GM19328 (cell line): Measurements from ENCODE around the gene OPRD1.

ENCODE experiments used
- ATAC-seq: cut with Tn5 transposase; IDR thresholded peaks from one replicate; pipeline ENCODE4 v1.9.1; 2021; ENCODE audit warnings: mild to moderate bottlenecking, moderate library complexity; ENCODE audit not compliant: unreplicated experiment

The OPRD1 gene

GRCh38 chr1:28882009-28882628 is 70.1 kb downstream of the OPRD1 start:
- no peak for ATAC-seq

GRCh38 chr1:28883242-28883616 is 71.3 kb downstream of the OPRD1 start:
- no peak for ATAC-seq

- ATAC-seq = no peak
Observed at GRCh38 chr1:28885472-28885877, 73.5 kb downstream of the OPRD1 start.

GRCh38 chr1:28885977-28886730 is 74.2 kb downstream of the OPRD1 start:
- ATAC-seq = no peak

GRCh38 chr1:28886731-28887418 is 74.9 kb downstream of the OPRD1 start:
- ATAC-seq = peak; percentile 80

- ATAC-seq = no peak
Observed at GRCh38 chr1:28887419-28887834, 75.5 kb downstream of the OPRD1 start.

- no peak for ATAC-seq
Observed at GRCh38 chr1:28887835-28888682, 76.1 kb downstream of the OPRD1 start.

- no peak for ATAC-seq
Observed at GRCh38 chr1:28888915-28889314, 76.9 kb downstream of the OPRD1 start.

- ATAC-seq = no peak
Observed at GRCh38 chr1:28889357-28889756, 77.4 kb downstream of the OPRD1 start.

- no peak for ATAC-seq
Observed at GRCh38 chr1:28890435-28890834, 78.5 kb downstream of the OPRD1 start.

- no peak for ATAC-seq
Observed at GRCh38 chr1:28890836-28891235, 78.9 kb downstream of the OPRD1 start.

- no peak for ATAC-seq
Observed at GRCh38 chr1:28891256-28891655, 79.3 kb downstream of the OPRD1 start.

GRCh38 chr1:28893403-28894102 is 81.6 kb downstream of the OPRD1 start:
- no peak for ATAC-seq

GRCh38 chr1:28894785-28895184 is 82.8 kb downstream of the OPRD1 start:
- no peak for ATAC-seq

- ATAC-seq = no peak
Observed at GRCh38 chr1:28895896-28896608, 84.1 kb downstream of the OPRD1 start.

- no peak for ATAC-seq
Observed at GRCh38 chr1:28896609-28896986, 84.6 kb downstream of the OPRD1 start.

- no peak for ATAC-seq
Observed at GRCh38 chr1:28897789-28898188, 85.8 kb downstream of the OPRD1 start.

- no peak for ATAC-seq
Observed at GRCh38 chr1:28898405-28898881, 86.5 kb downstream of the OPRD1 start.

- ATAC-seq = no peak
Observed at GRCh38 chr1:28899267-28899666, 87.3 kb downstream of the OPRD1 start.

- no peak for ATAC-seq
Observed at GRCh38 chr1:28900562-28900961, 88.6 kb downstream of the OPRD1 start.
